KMS-11 (cell line): Measurements from ENCODE around the gene CNN3.

Experiments used
- H2AFZ ChIP-seq: fragments of 200-600 bp; sonication (generic); 2 replicates; pipeline ENCODE4 v1.6.1; 2016; ENCODE audit warnings: antibody characterized with exemption, mixed run types, low read depth
- H3K27ac ChIP-seq: fragments of 200-600 bp; sonication (generic); 2 replicates; pipeline ENCODE4 v1.6.1; 2016; ENCODE audit warnings: mild to moderate bottlenecking, mixed run types
- H3K27me3 ChIP-seq: fragments of 200-600 bp; sonication (generic); 2 replicates; pipeline ENCODE4 v1.6.1; 2017; ENCODE audit warnings: mild to moderate bottlenecking, low read depth, mixed run types, moderate library complexity; ENCODE audit not compliant: insufficient read depth
- H3K36me3 ChIP-seq: fragments of 200-600 bp; sonication (generic); 2 replicates; pipeline ENCODE4 v1.6.1; 2017; ENCODE audit warnings: mild to moderate bottlenecking, mixed run types; ENCODE audit not compliant: insufficient read depth
- H3K4me1 ChIP-seq: fragments of 200-600 bp; sonication (generic); 2 replicates; pipeline ENCODE4 v1.6.1; 2016; ENCODE audit warnings: mild to moderate bottlenecking, low read depth, mixed run types; ENCODE audit not compliant: poor library complexity, severe bottlenecking
- H3K4me2 ChIP-seq: fragments of 200-600 bp; sonication (generic); 2 replicates; pipeline ENCODE4 v1.7.0; 2016; ENCODE audit warnings: mild to moderate bottlenecking, mixed run types
- H3K4me3 ChIP-seq: fragments of 200-600 bp; sonication (generic); IDR thresholded peaks from 2 replicates; pipeline ENCODE4 v1.6.1; 2017; ENCODE audit warnings: low read depth, low read length, mixed read lengths; ENCODE audit not compliant: insufficient read depth
- H3K79me2 ChIP-seq: fragments of 200-600 bp; sonication (generic); 2 replicates; pipeline ENCODE4 v1.6.1; 2016; ENCODE audit warnings: low read depth, mixed run types; ENCODE audit not compliant: insufficient read depth
- H3K9ac ChIP-seq: fragments of 200-600 bp; sonication (generic); 2 replicates; pipeline ENCODE4 v1.6.1; 2016; ENCODE audit warnings: mild to moderate bottlenecking, mixed run types
- H4K20me1 ChIP-seq: fragments of 200-600 bp; sonication (generic); 2 replicates; pipeline ENCODE4 v1.6.1; 2016; ENCODE audit warnings: mild to moderate bottlenecking, mixed run types; ENCODE audit not compliant: insufficient read depth
- CTCF ChIP-seq: fragments of 200-600 bp; sonication (generic); conservative IDR thresholded peaks from 2 replicates; pipeline ENCODE4 v1.6.1; 2017; ENCODE audit warnings: low read depth, mild to moderate bottlenecking, antibody characterized with exemption, low read length, moderate library complexity, mixed read lengths

Gene CNN3

GRCh38 chr1:94963864-94964263, 37.0 kb upstream of the CNN3 start:
- Histone ChIP-seq H3K27me3 (no peaks in the 10 kb centered on the region), H3K27ac (no peak overlapping the region), H3K4me3 (no peak overlapping the region), H2AFZ (no peak overlapping the region), H4K20me1 (no peaks in the 10 kb centered on the region), H3K9ac (no peak overlapping the region), H3K4me1 (peaks cover 7% of the 10 kb centered on the region), H3K79me2 (no peaks in the 10 kb centered on the region), H3K36me3 (no peaks in the 10 kb centered on the region), H3K4me2 (no peak overlapping the region)
- TF ChIP-seq CTCF = no peak

- Histone ChIP-seq H3K27ac (peak overlapping the region; percentile 68), H3K36me3 (no peaks in the 10 kb centered on the region), H3K9ac (peak overlapping the region; percentile 71), H3K4me2 (peak overlapping the region; percentile 91), H3K4me1 (peaks cover 7% of the 10 kb centered on the region), H4K20me1 (no peaks in the 10 kb centered on the region), H3K4me3 (peak overlapping the region; percentile 65), H2AFZ (peak overlapping the region; percentile 83), H3K79me2 (no peaks in the 10 kb centered on the region), H3K27me3 (no peaks in the 10 kb centered on the region)
- no peak for TF ChIP-seq CTCF
Measured at GRCh38 chr1:94962409-94963265, 35.7 kb upstream of the CNN3 start.

- no peak overlapping the region for H3K4me2 ChIP-seq
- no peak for TF ChIP-seq CTCF
- no peak overlapping the region; the same call in 1 of the 2 replicates for H2AFZ ChIP-seq
- H3K27ac ChIP-seq = no peak overlapping the region
- H3K36me3 ChIP-seq = no peaks in the 10 kb centered on the region
- H3K27me3 ChIP-seq = no peaks in the 10 kb centered on the region
- peak overlapping the region; percentile 13 for H3K4me3 ChIP-seq
- no peak overlapping the region for H3K9ac ChIP-seq
- no peaks in the 10 kb centered on the region for H3K79me2 ChIP-seq
- peaks cover 7% of the 10 kb centered on the region for H3K4me1 ChIP-seq
- no peaks in the 10 kb centered on the region for H4K20me1 ChIP-seq
Measured at GRCh38 chr1:94961988-94962387, 35.1 kb upstream of the CNN3 start.

- Histone ChIP-seq H3K27ac (no peak overlapping the region), H3K4me2 (no peak overlapping the region), H3K9ac (no peak overlapping the region), H2AFZ (no peak overlapping the region), H3K79me2 (no peaks in the 10 kb centered on the region), H3K36me3 (no peaks in the 10 kb centered on the region), H3K27me3 (no peaks in the 10 kb centered on the region), H3K4me1 (peaks cover 7% of the 10 kb centered on the region), H4K20me1 (no peaks in the 10 kb centered on the region), H3K4me3 (no peak overlapping the region)
- TF ChIP-seq CTCF = no peak
Measured at GRCh38 chr1:94961582-94961981, 34.7 kb upstream of the CNN3 start.
